Fibroblast of lung (primary cell): ENCODE results near the gene CHTF18. TPM values are rescaled to one million over a fixed set of nuclear protein-coding genes. Genes with fewer than 3 reads are reported as not detected.

Experiments used
- DNase-seq, 2 donors: peaks; one replicate each; pipeline versions ENCODE4 v3.0.0 to v3.0.0-alpha.2; 2010; ENCODE audit warnings: low read depth in 2 of 2
- H2AFZ ChIP-seq: 2 replicates; pipeline ENCODE4 v1.5.1; 2012; ENCODE audit warnings: low read length, control low read depth, inconsistent platforms
- H3K27ac ChIP-seq: 2 replicates; pipeline ENCODE4 v1.5.1; 2011; ENCODE audit warnings: low read length, control low read depth; ENCODE audit not compliant: insufficient read depth
- H3K27me3 ChIP-seq: 2 replicates; pipeline ENCODE4 v1.5.1; 2011; ENCODE audit warnings: mild to moderate bottlenecking, low read length; ENCODE audit not compliant: control insufficient read depth, insufficient read depth
- H3K36me3 ChIP-seq: 2 replicates; pipeline ENCODE4 v1.5.1; 2011; ENCODE audit warnings: low read length; ENCODE audit not compliant: control insufficient read depth, insufficient read depth
- H3K4me1 ChIP-seq: 2 replicates; pipeline ENCODE4 v1.5.1; 2011; ENCODE audit warnings: low read length; ENCODE audit not compliant: control insufficient read depth, insufficient read depth; ENCODE audit errors: extremely low read depth
- H3K4me2 ChIP-seq: 2 replicates; pipeline ENCODE4 v1.5.1; 2011; ENCODE audit warnings: low read length, control low read depth; ENCODE audit not compliant: insufficient read depth; ENCODE audit errors: extremely low read depth
- H3K4me3 ChIP-seq, 4 experiments: fragments of 200-600 bp in 1 of 4; sonication (generic) in 1 of 4; replicated peaks in 1 of 4; 2 replicates each; pipeline ENCODE4 v1.5.1; 2011 to 2016; ENCODE audit warnings: low read length in 4 of 4, low read depth in 3 of 4, mild to moderate bottlenecking in 3 of 4, control low read depth in 2 of 4, inconsistent platforms in 1 of 4, mixed read lengths in 1 of 4; ENCODE audit not compliant: insufficient read depth in 1 of 4; ENCODE audit errors: control extremely low read depth in 1 of 4
- H3K79me2 ChIP-seq: 2 replicates; pipeline ENCODE4 v1.5.1; 2012; ENCODE audit warnings: mild to moderate bottlenecking, low read length, inconsistent platforms; ENCODE audit not compliant: control insufficient read depth, insufficient read depth
- H3K9ac ChIP-seq: 2 replicates; pipeline ENCODE4 v1.5.1; 2011; ENCODE audit warnings: mild to moderate bottlenecking, low read length, control low read depth; ENCODE audit not compliant: insufficient read depth
- H3K9me3 ChIP-seq: 2 replicates; pipeline ENCODE4 v1.5.1; 2012; ENCODE audit warnings: low read depth, low read length; ENCODE audit not compliant: control insufficient read depth, insufficient read depth
- H4K20me1 ChIP-seq: 2 replicates; pipeline ENCODE4 v1.5.1; 2011; ENCODE audit warnings: low read length; ENCODE audit not compliant: control insufficient read depth, insufficient read depth; ENCODE audit errors: extremely low read depth
- CTCF ChIP-seq, 2 donors: IDR thresholded peaks in 1 of 2; conservative IDR thresholded peaks in 1 of 2; 1 replicate in 1 of 2; 2 replicates in 1 of 2; pipeline ENCODE4 v1.5.1; 2011 to 2012; ENCODE audit warnings: low read length in 2 of 2, control low read depth in 1 of 2, inconsistent platforms in 1 of 2, low read depth in 1 of 2, mild to moderate bottlenecking in 1 of 2
- EZH2 ChIP-seq: IDR thresholded peaks from 2 replicates; pipeline ENCODE4 v1.5.1; 2012; ENCODE audit warnings: low read length, control low read depth, mild to moderate bottlenecking; ENCODE audit errors: missing control alignments
- polyA plus RNA-seq, 2 donors: library from polyadenylated mRNA; depleted of rRNA in 1 of 2; stranded (reverse) in 1 of 2; unstranded in 1 of 2; fragments of >200 nt; gene quantifications; 2 replicates each; pipeline ENCODE4 v1.2.1, GENCODE V29; 2011 to 2012; ENCODE audit warnings: missing spikeins in 1 of 2
- total RNA-seq: library from RNA; depleted of rRNA; stranded (reverse); fragments of >200 nt; gene quantifications from 2 replicates; pipeline ENCODE4 v1.2.1, GENCODE V29; 2014

The CHTF18 gene
- total and polyA plus RNA-seq, 2 donors (not counting 1 experiment from before 2014, with no cell fraction given) = 1.1 to 4.3 TPM

GRCh38 chr16:813916-814412 is 25.5 kb downstream of the CHTF18 start:
- H3K4me1 ChIP-seq = no peaks in the 10 kb centered on the region
- H3K27ac ChIP-seq = no peak overlapping the region
- no peaks in the 10 kb centered on the region for H3K27me3 ChIP-seq
- no peaks in the 10 kb centered on the region for H4K20me1 ChIP-seq
- no peak overlapping the region for H2AFZ ChIP-seq
- DNase-seq = no peak
- no peak overlapping the region for H3K9ac ChIP-seq
- TF ChIP-seq CTCF (conservative IDR thresholded peaks at IDR 0.05 in 1 of 2, IDR thresholded peaks at IDR 0.05 in 1 of 2; ENCODE audit: low read depth in 1 of 2, low read length in 2 of 2) (no peak), EZH2 (no peak)
- no peaks in the 10 kb centered on the region for H3K36me3 ChIP-seq
- no peaks in the 10 kb centered on the region for H3K79me2 ChIP-seq
- peak overlapping the region in 1 of 4 experiments; percentile 38 for H3K4me3 ChIP-seq
- H3K4me2 ChIP-seq = no peak overlapping the region
- peaks cover 3% of the 10 kb centered on the region for H3K9me3 ChIP-seq

GRCh38 chr16:814974-815373 is 26.6 kb downstream of the CHTF18 start:
- Histone ChIP-seq H3K9me3 (peaks cover 3% of the 10 kb centered on the region), H3K27ac (no peak overlapping the region), H3K36me3 (no peaks in the 10 kb centered on the region), H3K4me1 (no peaks in the 10 kb centered on the region), H3K4me2 (no peak overlapping the region), H4K20me1 (no peaks in the 10 kb centered on the region), H3K9ac (no peak overlapping the region), H3K4me3 (no peak overlapping the region), H3K79me2 (no peaks in the 10 kb centered on the region), H3K27me3 (no peaks in the 10 kb centered on the region), H2AFZ (no peak overlapping the region)
- TF ChIP-seq EZH2 (no peak), CTCF (conservative IDR thresholded peaks at IDR 0.05 in 1 of 2, IDR thresholded peaks at IDR 0.05 in 1 of 2; ENCODE audit: low read depth in 1 of 2, low read length in 2 of 2) (no peak)
- peak; percentile 31 to 71 for DNase-seq

GRCh38 chr16:815861-816260 is 27.4 kb downstream of the CHTF18 start:
- no peak overlapping the region for H3K27ac ChIP-seq
- H3K9ac ChIP-seq = no peak overlapping the region
- no peaks in the 10 kb centered on the region for H4K20me1 ChIP-seq
- no peaks in the 10 kb centered on the region for H3K79me2 ChIP-seq
- no peaks in the 10 kb centered on the region for H3K27me3 ChIP-seq
- no peak overlapping the region for H3K4me2 ChIP-seq
- TF ChIP-seq EZH2 (no peak), CTCF (conservative IDR thresholded peaks at IDR 0.05 in 1 of 2, IDR thresholded peaks at IDR 0.05 in 1 of 2; ENCODE audit: low read depth in 1 of 2, low read length in 2 of 2) (no peak)
- no peaks in the 10 kb centered on the region for H3K36me3 ChIP-seq
- H3K4me3 ChIP-seq = no peak overlapping the region
- H3K9me3 ChIP-seq = peaks cover 3% of the 10 kb centered on the region
- H2AFZ ChIP-seq = no peak overlapping the region
- no peak for DNase-seq
- H3K4me1 ChIP-seq = no peaks in the 10 kb centered on the region
